GM19023 (cell line): ENCODE results near the gene UAP1L1.
"Not testable (repeated sequence)": the region's sequence is repeated elsewhere in the genome, so short reads cannot be mapped to it uniquely, and the experiment has no call there.

Experiments used
- ATAC-seq: cut with Tn5 transposase; IDR thresholded peaks from one replicate; pipeline ENCODE4 v1.9.1; 2021; ENCODE audit warnings: mild to moderate bottlenecking, moderate library complexity; ENCODE audit not compliant: unreplicated experiment

The UAP1L1 gene

GRCh38 chr9:137111788-137112563 is 34.7 kb downstream of the UAP1L1 start:
- ATAC-seq, result no peak

- no peak for ATAC-seq
Observed at GRCh38 chr9:137112564-137113384, 35.5 kb downstream of the UAP1L1 start.

GRCh38 chr9:137113385-137114159 is 36.3 kb downstream of the UAP1L1 start:
- ATAC-seq, result no peak

- ATAC-seq, result no peak
Observed at GRCh38 chr9:137114220-137114612, 36.9 kb downstream of the UAP1L1 start.

- peak; percentile 71 for ATAC-seq
Observed at GRCh38 chr9:137114613-137115393, 37.5 kb downstream of the UAP1L1 start, which contains the start of gene DPP7. Gene DPP7 (minus strand): TSS chr9:137114733. CDS start chr9:137114713, 20 bp downstream.

- ATAC-seq, result no peak
Observed at GRCh38 chr9:137115394-137116026, 38.2 kb downstream of the UAP1L1 start.

GRCh38 chr9:137116027-137116507 is 38.8 kb downstream of the UAP1L1 start:
- ATAC-seq, result no peak

GRCh38 chr9:137116728-137117127 is 39.4 kb downstream of the UAP1L1 start:
- ATAC-seq, result no peak

GRCh38 chr9:137117269-137117731 is 40.0 kb downstream of the UAP1L1 start:
- no peak for ATAC-seq

- not testable (repeated sequence) for ATAC-seq
Observed at GRCh38 chr9:137118092-137118603, 40.8 kb downstream of the UAP1L1 start.

GRCh38 chr9:137121927-137122795 is 44.8 kb downstream of the UAP1L1 start:
- ATAC-seq, result not testable (repeated sequence)

GRCh38 chr9:137122796-137123467 is 45.6 kb downstream of the UAP1L1 start:
- ATAC-seq, result not testable (repeated sequence)

GRCh38 chr9:137123468-137123837 is 46.1 kb downstream of the UAP1L1 start:
- no peak for ATAC-seq

- not testable (repeated sequence) for ATAC-seq
Observed at GRCh38 chr9:137123952-137124462, 46.7 kb downstream of the UAP1L1 start.

GRCh38 chr9:137126786-137127185 is 49.5 kb downstream of the UAP1L1 start:
- no peak for ATAC-seq

GRCh38 chr9:137127301-137128157 is 50.2 kb downstream of the UAP1L1 start:
- no peak for ATAC-seq
